G401.6 (cell line): ENCODE results near the gene C1S.
"Not testable (repeated sequence)": the region's sequence is repeated elsewhere in the genome, so short reads cannot be mapped to it uniquely, and the experiment has no call there.

Experiments
- FAIRE-seq: peaks from 2 replicates; lab custom pipeline; 2012; peaks lifted over from hg19 to GRCh38; lab: Jason Lieb, UNC

C1S gene

DNA sequence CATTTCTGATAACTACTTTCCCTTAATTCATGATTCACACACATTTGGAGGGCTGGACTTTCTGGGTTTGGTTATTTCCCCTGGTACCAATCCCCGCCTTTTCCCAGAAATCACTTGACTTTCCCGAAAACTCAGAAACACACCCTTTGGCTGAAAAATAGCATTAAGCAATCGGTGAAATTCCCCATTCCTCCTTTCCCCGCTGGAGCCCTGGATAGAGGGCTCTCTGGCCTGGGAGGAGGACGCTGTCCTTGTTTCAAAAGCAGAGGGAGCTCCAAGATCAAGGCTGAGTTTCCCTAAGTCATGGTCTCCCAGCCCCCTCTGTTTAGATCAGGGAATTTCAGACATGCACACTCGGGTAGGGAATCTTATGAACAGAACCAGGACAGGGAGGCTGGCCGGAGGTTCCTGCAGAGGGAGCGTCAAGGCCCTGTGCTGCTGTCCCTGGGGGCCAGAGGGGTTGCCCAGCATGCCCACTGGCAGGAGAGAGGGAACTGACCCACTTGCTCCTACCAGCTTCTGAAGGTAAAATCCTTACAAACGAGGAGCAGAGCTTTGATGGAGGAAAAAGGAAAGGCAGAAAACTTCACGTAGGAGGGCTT, at the start of gene C1S:
TSS of gene C1S (plus strand) at position 366 of the 602 bp plus-strand sequence. CDS start 1,195 bp downstream, outside the sequence.
- FAIRE-seq: no peak

DNA sequence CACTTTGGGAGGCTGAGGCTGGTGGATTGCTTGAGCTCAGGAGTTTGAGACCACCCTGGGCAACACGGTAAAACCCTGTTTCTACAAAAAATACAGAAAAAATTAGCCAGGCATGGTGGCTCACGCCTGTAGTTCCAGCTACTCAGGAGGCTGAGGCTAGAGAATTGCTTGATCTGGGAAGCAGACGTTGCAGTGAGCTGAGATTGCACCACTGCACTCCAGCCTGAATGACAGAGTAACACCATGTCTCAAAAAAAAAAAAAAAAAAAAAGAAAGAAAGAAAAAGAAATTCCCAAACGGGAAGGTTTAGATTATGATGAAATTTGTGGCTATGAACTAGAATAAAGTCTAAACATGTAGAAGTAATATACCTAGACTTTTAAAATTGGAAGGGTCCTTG, 49.1 kb upstream of the C1S start:
- not testable (repeated sequence) for FAIRE-seq

GRCh38 chr12:7012024-7012607, 48.4 kb upstream of the C1S start:
- FAIRE-seq: no peak

DNA sequence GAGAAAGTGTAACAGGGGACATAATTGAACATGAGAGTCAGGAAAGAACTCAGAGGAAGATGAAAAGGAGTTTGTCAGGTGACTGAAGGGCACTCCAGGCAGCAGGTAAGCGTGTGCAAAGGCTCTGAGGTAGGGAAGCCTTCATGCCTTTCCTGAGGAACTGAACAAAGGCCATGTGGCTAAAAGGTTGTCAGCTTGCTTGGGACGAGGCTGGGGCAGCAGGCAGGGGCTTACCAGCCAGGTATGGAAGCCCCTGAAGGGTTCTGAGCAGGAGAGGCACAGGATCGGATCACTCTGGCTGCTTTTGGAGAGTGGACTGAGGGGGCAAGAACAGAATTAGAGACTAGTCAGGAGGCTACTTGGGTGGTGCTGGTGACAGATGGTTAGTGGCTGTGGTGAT, 47.4 kb upstream of the C1S start:
- FAIRE-seq: no peak

GRCh38 chr12:7015555-7016370, 44.8 kb upstream of the C1S start:
- FAIRE-seq: no peak

DNA sequence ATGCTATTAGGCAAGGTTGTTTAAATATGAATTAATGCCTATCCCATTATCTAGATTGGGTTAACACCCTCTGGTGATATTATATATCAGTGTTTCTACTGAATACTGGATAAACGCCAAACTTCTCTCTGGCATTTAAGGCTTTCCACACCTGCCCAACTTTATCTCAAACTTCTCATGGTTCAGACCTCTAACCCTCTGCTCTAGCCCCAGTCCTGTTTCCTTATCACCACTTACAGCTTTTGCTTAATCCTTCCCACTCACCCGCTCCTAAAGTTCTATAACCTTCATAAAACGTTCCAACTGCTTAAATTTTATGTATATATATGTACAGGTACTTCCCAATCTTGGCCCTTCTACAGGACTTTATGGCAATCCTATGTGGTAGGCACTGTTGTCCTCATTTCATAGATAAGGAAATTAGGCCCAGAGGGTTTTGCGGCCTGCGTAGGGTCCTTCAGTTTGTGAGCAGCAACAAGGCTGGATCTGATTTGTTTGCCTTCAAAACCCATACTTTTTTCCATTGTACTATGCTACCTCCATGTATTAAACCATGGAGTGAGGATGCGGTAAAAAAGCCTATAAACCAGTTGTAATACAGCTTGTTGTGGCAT, 43.5 kb upstream of the C1S start:
- no peak for FAIRE-seq

GRCh38 chr12:7017870-7018349, 42.6 kb upstream of the C1S start:
- no peak for FAIRE-seq

GRCh38 chr12:7018350-7019042, 42.0 kb upstream of the C1S start, which contains the start of gene LPCAT3:
Gene LPCAT3 (minus strand): TSS chr12:7018476. CDS start chr12:7018424, 52 bp downstream.
- peak; percentile 96 for FAIRE-seq

DNA sequence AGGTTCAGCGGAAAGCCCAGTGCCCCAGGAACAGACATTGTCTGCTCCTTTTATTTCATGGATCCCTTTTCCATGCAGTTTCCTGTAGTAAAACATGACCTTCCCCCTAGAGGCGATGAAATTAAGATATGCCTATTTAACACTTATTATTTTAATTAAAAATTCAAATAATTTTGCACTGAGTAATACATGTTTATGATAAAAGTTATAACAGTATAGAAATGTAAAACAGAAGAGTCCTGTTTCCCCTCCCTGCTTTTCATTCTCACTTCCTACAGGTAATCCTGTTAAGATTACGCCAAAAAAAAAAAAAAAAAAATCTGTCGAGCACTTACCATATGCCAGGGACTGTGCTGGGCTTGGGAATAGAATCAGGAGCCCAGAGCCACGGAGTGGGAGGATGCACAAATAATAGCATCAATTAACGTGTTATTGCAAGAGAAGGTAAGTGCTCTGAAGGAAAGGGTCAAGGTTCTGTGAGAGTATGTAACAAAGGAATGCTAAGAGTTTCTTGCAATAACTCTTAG, 41.4 kb upstream of the C1S start:
- FAIRE-seq: no peak

- no peak for FAIRE-seq
These were observed 38.6 kb upstream of the C1S start for GRCh38 chr12:7021956-7022355.

DNA sequence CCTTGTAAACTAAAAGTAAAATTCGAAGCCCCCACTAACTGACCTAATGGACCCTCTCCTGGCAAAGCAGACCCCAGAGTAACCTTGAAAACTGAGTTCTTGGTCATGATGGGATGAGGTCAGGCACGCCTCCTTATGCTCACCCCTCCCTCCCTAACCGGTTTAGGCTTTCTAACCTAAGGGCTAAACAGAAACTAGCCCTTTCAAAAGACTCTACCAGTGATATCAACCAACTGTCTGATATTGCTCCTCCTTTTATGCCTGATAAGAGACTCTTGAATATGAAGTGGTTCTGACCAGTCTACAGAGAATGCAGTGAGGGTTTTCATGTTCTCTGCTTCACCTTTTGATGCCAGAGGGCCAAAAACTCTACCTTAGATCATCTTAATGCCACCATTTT, 37.4 kb upstream of the C1S start:
- FAIRE-seq: no peak

DNA sequence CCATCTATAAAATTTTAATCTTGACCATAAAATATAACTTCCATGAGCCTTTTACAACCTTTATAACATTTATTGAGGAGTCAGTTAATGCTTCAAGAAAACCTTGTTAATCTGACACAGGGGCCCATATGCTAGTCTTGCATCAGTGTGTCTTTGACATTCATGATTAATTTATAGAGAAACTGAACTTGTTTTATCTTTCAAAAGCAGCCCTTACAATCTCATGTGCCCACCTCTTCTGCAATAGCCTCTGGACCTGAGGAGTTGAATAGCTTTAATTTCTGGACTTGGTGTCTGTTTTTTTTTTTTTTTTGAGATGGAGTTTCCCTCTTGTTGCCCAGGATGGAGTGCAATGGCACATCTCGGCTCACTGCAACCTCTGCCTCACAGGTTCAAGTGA, 33.7 kb upstream of the C1S start:
- no peak for FAIRE-seq

GRCh38 chr12:7031306-7031705, 29.2 kb upstream of the C1S start:
- FAIRE-seq: no peak

DNA sequence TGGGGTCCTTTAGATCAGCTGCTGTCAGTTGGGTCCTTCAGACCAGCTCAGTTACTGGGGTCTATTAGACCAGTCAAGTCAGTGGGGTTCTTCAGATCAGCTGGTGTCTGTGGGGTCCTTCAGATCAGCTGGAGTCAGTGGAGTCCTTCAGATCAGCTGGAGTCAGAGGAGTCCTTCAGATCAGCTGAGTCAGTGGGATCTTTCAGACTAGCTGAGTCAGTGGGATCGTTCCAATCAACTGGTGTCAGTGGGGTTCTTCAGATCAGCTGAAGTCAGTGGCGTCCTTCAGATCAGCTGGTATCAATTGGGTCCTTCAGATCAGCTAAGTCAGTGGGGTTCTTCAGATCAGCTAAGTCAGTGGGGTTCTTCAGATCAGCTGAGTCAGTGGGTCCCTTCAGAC, 27.5 kb upstream of the C1S start:
- no peak for FAIRE-seq

DNA sequence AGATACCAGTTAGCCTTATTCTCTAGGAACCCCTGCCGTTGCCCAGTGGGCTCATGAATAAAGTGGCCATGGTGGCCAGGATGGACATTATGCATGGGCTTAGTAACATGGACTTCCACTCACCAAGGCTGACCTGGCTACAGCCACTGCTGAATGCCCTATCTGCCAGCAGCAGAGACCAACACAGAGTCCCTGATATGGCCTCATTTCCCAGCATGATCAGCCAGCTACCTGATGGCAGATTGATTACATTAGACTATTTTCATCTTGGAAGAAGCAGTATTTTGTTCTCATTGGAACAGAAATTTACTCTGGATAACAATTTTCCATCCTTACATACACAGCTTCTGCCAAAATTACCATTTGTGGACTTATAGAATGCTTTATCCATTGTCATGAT, 26.1 kb upstream of the C1S start:
- no peak for FAIRE-seq

DNA sequence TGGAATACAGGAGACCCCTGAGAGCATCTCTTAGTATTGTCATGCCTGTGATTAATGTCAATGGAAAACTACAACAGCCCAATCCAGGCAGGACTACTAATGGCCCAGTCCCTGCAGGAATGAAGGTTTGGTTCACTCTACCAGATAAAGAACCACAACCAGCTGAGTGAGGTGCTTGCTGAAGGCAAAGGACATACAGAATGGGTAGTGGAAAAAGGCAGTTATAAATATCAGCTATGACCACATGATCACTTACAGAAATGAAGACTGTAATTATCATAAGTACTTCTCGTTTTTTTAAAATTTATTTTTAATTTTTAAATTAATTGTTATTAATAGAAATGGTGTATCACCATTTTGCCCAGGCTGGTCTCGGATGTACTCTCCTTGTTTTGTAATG, 25.1 kb upstream of the C1S start:
- no peak for FAIRE-seq

GRCh38 chr12:7037411-7037810, 23.1 kb upstream of the C1S start:
- not testable (repeated sequence) for FAIRE-seq

GRCh38 chr12:7038591-7038990, 21.9 kb upstream of the C1S start:
- no peak for FAIRE-seq

GRCh38 chr12:7039403-7039802, 21.1 kb upstream of the C1S start:
- FAIRE-seq: no peak

DNA sequence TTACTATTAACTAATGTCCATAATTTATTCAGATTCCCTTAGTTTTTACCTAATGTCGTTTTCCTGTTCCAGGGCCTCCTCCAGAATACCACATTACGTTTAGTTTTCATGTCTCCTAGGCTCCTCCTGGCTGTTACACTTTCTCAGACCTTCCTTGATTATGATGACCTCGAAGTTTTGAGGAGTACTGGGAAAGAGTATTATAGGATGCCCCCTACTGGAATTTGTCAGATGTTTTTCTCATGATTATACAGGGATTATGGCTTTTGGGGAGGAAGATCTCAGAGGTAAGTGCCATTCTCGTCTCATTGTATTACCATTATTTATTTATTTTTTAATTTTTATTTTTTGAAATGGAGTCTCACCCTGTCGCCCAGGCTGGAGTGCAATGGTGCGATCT, 17.7 kb upstream of the C1S start:
- peak; percentile 91 for FAIRE-seq

DNA sequence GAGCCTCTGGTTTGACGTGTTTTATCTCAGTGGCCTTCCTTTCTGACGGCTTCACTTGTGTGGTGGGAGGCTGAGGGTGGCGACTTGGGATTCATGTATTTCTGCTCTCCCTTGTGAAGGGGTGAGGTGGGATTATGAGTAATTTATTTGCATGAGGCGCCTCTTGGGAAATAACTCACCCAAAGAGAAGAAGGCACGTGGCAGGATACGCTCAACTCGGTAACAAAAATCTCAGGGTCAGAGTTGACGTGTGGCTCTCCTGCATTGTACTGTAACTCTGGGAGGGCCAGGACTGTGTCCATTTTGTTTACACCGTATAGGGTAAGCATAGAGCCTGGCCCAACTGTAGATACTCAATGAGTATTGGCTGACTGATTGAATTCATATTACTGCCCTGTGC, 14.6 kb upstream of the C1S start:
- FAIRE-seq: no peak
